CD4-positive, alpha-beta T cell treated with Interferon gamma for 1 hour (primary cell): Measurements from ENCODE around the gene TNMD.
A peak's percentile ranks its signal among the peaks of the same experiment; 100 is the strongest.
"Not testable (repeated sequence)": the region's sequence is repeated elsewhere in the genome, so short reads cannot be mapped to it uniquely, and the experiment has no call there.

Source experiments
- DNase-seq: peaks from one replicate; pipeline ENCODE4 v3.0.0-alpha.2; 2020

Gene TNMD

DNA sequence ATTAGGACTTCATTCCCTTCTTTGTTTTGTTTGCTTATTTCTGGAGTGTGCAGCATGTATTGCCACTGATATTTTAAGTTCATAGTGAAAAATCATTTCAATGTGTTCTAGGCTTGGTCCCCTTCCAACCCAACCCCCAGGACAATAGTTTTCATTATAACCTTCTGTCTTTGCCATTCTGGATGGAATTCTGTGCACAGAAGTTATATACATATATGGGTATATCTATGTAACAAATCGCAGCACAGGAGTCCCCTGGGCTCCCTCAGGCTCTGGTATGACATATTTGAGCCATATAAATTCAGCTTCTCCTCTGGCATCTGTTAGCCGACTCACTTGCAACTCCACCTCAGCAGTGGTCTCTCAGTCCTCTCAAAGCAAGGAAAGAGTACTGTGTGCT, at the start of gene TNMD:
TSS of gene TNMD (plus strand) at position 326 of the 400 bp plus-strand sequence. CDS start 83 bp downstream, outside the sequence.
- DNase-seq = no peak

DNA sequence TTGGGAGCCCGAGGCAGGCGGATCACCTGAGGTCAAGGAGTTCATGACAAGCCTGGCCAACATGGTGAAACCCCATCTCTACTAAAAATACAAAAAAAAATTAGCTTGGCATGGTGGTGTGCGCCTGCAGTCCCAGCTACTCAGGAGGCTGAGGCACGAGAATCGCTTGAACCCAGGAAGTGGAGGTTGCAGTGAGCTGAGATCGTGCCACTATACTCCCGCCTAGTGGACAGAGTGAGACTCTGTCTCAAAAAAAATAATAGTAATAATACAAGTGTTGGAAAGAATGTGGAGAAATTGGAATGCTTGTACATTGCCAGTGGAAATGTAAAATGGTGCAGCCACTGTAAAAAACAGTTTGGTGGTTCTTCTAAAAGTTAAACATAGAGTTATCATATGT, 19.2 kb upstream of the TNMD start:
- not testable (repeated sequence) for DNase-seq

DNA sequence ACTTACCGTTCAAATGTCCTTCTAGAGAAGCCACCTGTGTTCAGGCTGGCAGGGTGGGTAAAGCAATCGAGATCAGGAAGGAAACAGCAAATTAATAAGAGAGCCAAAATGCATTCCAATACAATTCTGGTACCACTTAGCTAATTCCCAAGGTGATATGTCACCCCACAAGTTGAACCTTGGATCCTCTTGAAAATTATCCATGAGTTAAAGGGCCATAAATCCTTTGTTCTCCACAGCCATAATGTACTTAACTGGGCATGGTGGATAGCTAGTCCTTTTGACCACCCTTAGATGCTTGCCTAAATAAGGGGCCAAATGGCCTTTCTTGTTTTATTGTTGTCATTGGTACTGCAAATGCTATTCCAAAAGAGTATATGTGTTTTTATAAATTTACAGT, 2.0 kb downstream of the TNMD start:
- no peak for DNase-seq

DNA sequence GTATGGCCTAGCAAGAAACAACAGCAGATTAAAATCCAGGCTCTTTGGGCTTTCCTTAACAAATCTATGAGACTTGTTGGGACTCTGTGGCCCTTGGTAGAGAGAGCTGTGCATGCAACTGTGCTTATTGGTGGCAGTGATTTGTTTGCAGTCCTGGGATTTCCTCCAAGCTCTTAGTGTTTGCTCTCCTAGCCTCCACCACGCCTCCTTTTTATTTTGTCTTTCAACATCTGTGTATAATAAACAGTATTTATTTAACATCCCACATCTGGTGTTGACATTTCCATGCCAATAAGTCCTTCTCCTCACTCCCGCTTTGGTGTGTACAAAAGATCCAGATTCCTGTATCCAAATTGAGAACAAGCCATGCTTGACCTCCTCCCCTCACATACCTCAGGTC, 3.1 kb downstream of the TNMD start:
- DNase-seq = no peak

DNA sequence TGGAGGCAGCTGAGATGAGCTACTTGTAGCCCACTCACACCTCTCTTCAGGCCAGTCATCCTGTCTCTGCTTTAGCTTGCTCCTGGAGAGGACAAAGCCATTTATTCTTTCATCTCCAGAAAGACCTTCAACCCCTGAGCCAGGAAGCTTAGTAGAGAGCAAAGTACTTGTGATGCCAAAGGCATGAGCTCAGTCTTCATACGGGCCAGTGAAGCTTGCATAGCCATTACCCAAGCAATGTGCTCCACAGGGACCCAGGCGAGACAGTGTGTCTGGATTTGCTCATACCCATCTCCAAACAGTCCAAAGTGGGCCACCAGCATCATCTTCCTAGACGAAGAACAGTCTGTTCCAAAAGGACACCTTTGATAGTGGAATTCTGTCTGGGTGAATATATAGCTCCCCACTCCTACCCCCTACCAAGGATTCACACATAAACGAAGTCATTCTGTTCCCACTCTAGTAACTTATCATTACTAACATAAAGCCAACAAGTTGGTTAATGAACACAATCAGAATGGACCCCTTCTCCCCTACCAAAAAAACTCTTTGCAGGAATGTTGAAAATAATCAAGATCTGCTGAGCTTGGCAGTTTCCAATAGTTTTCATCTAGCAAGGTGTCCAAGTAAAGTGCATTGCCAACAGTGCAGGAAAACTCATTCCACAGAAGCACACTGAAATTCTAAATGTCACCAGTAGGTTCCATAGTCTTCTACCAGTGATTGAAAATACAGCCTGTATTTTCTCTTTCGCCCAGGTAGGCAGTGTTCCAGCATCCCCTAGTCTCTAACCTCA, 6.7 kb downstream of the TNMD start:
- DNase-seq = no peak

DNA sequence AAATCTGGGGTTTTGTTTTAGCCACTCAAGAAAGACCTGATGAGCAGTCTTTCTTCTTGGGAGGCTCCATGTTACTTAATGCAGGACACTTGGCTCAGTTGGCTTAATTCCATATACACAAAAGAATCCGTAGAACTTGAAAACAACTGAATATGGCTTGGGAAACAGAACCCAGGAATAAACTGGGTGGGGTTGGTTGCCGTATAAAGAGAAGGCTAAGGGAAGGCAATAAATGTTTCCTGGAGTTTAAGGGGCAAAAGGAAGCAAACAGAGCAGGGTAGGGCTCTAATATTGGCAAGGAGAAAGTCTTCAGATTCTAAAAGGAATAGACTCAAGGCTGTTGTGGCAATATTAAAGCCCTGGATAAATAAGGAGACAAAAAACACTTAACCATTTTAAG, 8.4 kb downstream of the TNMD start:
- no peak for DNase-seq

DNA sequence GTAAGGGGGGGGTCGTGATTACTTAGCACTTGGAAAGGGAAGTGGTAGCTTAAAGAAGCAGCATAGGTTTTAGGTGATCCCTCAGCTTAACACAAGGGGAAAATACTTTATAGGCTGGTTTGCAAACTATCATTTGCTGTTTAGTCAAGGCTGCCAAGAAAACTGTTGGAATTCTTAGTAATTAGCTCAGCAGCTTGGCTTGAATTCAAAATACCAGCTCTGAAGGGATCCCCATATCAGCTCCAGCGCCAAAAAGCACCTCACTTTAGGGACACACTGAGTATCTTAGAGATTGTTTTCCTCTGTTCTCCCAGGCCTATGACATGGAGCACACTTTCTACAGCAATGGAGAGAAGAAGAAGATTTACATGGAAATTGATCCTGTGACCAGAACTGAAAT, 8.8 kb downstream of the TNMD start:
- DNase-seq = no peak

DNA sequence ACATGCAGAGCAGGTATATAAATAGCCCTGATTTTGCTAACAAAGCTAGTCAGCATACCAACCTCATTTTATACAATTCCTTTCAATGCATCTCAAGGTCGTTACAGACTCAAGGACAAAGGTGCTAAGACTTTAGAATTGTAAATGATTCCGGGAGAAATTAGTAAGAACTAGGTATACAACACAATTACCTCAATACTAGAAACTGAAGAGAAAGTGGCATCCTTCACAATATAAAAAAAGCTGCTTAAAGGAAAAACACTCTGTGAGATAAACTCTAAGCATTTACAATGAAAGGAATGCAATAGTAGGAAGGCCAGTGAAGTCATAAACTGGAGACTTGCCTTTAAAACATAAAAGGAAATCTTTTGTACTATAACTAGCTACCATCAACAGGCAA, 11.9 kb downstream of the TNMD start:
- DNase-seq = no peak

DNA sequence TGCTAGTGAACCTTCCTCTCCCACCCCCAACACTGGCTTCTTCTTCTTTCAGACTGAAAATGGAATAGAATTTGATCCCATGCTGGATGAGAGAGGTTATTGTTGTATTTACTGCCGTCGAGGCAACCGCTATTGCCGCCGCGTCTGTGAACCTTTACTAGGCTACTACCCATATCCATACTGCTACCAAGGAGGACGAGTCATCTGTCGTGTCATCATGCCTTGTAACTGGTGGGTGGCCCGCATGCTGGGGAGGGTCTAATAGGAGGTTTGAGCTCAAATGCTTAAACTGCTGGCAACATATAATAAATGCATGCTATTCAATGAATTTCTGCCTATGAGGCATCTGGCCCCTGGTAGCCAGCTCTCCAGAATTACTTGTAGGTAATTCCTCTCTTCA, 14.7 kb downstream of the TNMD start:
- DNase-seq = no peak

DNA sequence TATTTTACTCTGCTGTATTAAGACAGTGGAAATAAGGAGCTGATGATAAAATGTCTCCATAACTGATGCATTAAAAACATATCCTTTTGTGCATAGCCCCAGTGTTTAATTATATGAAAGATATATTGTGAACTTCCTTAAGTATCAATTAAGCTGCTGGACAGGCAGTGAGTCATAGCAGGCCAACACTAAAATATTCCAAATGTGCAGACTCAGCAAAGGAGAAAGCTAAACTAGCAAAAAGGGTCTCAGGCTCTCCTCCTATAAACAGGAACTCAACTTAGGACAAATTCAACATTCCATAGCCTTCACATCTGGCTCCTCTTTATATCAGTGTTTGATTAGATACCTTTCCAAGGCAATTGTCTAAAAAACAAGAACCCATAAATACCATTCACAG, 15.6 kb downstream of the TNMD start:
- DNase-seq = no peak

DNA sequence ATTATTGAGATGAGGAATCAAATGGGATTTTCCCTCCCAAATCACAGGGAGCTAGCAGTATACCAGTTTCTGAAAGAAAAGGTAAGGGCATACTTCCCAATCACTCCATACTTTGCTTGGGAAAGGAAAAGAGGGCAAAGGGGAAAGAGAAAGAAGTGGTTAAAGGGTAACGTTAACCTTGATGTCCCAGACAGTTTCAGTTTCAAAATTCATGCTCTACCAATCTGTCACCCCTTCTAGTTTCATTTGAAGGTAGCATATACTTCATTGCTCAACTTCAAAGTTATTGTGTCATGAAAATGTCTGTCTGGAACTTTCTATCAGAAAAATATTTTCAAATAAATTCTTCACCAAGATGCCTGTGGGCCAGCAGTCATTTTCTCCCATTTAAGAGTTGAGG, 16.0 kb downstream of the TNMD start:
- no peak for DNase-seq

DNA sequence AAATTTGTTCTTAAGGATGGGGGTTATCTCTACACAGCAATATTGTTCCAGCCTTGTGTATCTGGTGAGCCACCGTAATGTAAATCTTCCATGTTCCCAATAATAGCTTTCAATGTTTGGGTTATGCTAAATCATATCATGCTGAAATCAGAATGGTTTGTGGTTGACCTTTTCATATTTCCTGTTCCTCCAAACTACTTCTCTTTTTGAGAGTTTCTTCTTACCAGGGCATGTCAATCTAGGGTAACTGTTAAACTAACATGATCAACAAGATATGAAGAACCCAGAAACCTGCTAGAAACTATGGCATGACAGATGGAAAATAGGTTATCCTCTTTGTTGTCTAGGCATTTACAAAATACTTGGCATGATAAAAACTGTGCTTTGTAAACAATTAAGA, 22.0 kb downstream of the TNMD start:
- no peak for DNase-seq

DNA sequence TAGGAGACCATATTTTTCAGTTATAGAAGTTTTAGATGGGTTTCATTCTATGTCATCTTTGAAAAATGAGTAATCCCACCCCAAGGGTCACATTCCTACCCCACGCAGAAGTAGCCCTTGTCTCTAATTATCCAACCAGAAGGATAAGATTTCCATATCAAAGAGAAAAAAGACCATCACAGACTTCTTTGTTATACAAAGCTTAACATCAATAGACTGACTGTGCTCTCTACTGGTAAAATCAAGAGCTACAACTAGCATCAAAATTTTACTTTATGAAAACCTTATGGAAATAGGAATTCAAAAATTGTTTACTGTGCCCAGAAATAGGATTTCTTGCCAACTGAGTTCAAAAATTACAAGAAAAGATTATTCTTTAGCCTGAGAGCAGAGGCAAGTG, 24.9 kb downstream of the TNMD start:
- no peak for DNase-seq

DNA sequence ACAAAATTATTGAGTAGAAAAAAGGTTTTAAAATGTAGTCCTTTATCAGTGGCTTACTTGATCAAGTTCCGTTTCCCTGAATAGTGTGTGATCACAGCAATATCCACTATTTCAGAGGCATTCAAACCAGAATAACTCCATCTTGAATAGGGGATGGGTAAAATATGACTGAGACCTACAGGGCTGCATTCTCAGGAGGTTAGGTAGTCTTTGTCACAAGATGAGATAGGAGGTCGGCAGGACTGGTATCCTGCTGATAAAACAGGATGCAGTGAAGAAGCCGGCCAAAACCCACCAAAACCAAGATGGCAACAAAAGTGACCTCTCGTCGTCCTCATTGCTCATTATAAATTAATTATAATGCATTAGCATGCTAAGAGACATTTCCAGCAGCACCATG, 27.2 kb downstream of the TNMD start:
- DNase-seq = no peak

DNA sequence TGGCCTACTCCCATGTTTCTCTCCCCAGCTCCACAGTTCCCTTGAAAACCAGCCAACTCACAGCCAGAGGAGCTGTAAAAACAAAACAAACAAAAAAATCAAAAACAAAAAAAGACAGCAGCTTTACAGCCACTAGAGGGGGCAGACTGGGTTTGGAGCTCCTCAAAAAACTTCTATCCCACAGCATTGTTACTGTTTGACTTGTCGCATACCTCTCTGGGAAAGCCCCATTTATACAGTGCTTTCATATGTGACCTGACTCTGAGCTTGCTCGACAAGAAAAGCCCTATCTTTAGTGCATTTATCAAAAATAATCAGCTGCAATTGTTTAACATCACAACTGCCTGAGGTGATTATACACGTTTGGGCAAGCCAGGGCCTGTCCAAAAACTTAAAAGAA, 30.3 kb downstream of the TNMD start:
- no peak for DNase-seq

DNA sequence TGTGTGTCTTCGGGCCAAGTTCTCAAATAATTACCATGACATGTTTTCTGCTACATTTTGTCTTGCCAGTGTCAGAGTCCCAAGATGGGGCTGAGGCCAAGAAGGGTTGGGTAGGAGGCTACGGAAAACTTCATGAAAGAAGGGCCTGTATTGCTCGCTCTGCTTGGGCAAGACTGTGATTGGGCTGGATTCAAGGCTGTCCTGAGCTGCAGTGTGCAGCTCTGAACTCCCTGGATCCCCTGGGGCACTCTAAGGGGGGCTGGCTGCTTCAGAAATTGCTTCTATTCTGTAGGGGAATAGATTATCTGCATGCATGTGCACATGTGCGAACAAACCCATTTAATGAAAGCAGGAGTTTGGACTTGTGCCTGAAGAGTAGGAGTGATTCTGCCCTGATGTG, 38.3 kb downstream of the TNMD start:
- no peak for DNase-seq

DNA sequence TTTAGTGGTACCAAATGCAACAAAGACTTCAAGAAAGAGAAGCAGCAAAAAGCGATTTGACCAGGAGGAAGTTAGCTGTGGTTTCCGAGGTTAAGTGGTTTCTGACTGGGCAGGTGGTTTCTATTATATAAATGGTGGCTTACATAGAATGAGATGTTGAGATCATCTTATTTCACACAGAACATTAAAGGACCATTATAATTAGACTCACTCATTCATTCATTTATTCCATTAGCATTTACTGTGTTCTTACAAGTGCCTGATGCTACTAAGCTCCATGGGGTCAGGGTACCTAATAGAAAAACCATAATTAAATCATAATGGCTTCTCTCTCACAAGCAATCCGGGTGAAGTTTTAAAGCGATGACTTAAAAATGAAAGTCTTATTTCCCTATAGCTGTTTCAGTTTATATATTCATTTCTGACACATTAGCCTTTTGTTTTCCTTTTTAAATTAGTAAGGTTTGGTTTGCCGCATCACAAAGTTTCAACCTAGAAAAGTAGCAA, 41.3 kb downstream of the TNMD start:
- no peak for DNase-seq

DNA sequence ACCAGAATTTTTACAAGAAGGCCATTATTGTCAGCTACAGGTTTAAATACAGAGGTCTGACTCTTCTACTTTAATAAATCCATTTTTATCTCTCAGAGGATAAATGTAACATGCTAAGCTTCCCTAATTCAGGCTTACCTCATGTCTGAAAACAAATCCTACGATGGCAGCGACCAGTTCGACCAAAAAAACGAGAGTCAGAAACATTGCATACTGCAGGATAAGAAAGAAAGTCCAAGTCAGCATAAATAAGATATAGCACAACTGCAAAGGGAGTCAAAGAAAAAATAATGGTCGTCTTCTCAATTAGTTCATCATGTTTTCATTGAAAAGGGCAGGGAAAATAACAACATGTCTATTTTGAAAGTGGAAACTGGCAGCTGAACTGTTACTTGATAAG, 50.3 kb downstream of the TNMD start:
- DNase-seq = no peak

DNA sequence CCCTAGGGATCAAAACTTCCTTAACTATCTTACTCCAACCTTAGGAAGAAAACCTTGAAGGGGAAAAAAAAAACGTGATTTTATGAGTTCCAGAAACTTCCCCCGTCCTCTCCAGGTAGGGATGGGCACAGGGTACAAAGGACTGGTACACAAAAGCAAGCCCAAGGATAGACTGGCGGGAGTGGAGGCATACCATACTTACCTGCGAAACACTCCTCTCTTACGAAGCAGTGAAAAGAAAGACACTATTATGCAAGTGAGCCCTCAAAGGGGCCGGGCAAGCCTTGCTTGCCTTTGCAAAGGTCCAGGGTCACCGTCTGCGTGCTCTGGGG, 51.2 kb downstream of the TNMD start:
- DNase-seq = no peak

DNA sequence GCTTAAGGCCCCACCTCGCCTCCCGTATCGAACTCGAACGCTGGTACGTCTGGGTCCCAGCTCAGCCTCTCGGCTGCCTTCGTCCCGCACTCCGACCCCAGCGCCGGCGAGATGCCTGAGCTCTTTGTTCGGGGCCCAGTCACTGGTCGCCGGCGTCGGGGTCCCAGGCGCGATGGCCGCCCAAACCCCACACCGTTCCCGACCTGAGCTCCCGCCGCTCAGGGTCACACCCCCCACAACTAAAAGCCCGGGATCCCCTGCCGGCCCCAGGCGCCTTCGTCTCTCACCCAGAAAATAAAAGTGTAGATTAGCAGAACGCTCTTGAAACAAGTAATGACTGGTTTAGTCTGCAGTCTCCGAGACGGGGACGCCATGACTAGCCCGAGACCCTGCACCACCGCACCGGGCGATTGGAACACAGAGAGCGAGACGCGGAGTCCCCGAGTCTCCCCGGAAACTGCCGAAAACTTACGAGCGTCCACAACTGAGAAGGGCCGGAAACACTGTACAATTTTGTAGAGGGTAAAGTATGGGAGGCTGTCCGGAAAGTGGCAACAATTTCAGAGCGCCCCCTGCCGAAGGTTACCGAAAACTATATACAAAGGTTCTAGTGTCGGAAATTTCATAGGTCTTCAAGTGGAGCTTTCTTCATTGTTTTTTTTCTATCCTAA, 51.7 kb downstream of the TNMD start, which contains the start of gene TSPAN6:
TSS of gene TSPAN6 (minus strand) at position 486 of the 671 bp plus-strand sequence. CDS start at position 374, 112 bp downstream.
- peak; percentile 71 for DNase-seq

DNA sequence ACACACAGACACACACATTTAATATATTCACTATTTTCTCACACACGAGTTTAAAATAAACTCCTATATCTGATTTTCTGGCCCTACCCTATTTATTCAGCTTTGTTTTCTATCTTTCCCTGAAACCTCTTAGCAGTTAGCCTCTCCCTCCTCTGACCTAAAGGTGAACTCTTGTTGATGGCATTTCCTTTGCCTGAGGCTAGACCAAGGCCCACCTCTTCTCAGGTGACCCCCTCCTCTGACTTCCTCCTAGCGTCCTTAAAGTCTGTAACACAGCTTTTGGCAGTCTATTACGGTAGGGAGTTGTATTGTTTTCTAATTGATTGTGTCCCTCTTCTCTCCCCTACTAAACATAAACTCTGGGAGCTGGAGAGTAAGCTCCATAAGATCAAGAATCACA, 57.6 kb downstream of the TNMD start:
- no peak for DNase-seq

DNA sequence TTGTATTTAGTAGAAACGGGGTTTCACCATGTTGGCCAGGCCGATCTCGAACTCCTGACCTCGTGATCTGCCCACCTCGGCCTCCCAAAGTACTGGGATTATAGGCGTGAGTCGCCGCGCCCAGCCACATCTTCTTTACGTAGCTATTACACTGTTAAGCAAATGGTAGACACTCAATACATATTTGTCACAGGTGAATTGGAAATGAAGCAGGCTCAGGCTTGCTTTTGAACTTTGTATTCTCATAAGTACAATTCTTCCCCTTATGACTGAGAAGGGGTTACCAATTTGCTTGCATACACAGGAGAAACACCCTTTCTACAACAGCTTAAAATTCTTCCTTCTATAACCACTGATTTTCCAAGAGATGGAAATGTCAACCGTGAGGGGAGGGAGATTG, 58.5 kb downstream of the TNMD start:
- DNase-seq = no peak

DNA sequence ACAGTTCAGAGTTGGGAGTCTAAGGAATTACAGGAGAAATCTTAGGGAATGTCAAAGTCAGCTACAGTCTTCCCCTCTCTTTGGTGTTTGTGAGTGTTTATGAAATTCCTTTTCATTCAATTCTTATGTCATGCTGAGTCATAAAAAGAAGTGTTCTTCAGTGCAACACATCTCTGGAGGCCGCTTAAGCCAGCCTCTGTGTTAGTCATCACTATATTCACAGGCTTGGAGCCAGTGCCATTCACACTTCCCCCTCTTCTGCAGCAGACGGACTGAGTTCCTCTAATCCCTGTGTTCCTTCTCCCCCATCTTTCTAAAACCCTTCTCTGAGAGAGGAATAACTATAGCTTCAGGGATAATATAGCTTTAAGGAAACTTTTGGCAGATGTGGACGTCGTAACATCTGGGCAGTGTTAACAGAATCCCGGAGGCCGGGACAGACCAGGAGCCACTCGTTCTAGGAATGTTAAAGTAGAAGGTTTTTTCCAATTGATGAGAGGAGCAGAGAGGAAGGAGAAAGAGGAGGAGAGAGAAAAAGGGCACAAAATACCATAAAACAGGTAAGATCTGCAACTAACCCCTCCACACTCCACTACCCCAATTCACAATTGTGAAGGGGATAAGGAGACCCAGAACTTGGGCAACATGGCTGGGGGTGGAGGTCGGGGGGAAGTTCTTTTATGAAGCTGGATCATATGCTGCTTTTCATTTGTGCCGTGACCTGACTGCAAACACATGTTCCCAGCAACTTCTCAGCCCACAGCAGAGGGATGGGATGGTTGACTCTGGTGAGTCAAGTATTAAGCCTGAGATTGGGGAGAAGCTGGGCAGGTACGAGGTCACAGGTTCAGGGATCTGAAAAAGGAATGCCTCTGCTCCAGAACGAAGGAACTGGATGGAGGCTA, 59.5 kb downstream of the TNMD start, which contains the start of gene SRPX2:
TSS of gene SRPX2 (plus strand) at position 244 of the 905 bp plus-strand sequence. CDS start 2,124 bp downstream, outside the sequence.
- no peak for DNase-seq
